ENCODE measurements around the gene PAX8. TPM values are rescaled to one million over a fixed set of nuclear protein-coding genes. Genes with fewer than 3 reads are reported as not detected.

Gene PAX8
- total RNA-seq, 1 experiment from 2014 or later = 0.08 TPM

DNA sequence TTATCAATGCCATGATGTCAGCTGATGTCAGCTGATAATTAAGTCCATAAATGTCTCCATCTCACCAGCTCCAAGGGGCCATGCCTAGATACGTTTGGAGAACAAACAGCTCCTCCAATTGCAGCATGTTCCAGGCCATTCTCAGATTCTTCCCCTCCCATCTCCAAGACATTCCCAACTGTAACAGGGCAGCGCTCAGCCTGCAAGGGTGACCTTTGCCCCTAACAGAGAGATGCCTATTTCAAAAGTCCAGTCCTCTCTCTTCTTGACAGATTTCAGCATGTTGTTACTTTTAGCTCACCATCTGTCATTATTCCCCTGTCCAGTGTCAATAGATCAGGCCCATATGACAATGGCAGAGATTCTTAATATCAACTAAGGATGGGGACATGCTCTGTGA lies 95.0 kb downstream of the PAX8 start:
- DNase-seq (ENCODE audit: low spot score) = no peak

DNA sequence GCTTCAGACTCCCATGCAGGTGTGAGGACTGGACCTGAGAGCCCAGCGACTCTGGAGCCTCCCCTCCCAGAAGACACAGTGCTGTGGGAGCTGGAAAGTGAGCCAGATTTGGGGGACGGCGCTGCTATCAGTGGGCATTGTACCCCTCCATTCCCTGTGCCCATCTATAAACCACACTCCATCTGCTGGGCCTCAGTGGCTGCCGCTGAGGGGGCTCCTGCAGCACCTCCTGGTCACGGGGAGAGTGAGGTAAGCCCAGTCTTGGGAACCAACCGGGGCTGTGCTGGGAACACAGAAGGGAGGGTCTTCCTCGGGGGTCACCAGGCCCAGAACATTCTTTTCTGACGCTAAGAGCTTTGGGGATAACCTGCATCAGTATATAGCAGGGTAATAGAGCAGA lies 95.5 kb downstream of the PAX8 start:
- DNase-seq (ENCODE audit: low spot score) = no peak

- no peak for DNase-seq (ENCODE audit: low spot score)
Measured at GRCh38 chr2:113182471-113183260, 96.1 kb downstream of the PAX8 start.

DNA sequence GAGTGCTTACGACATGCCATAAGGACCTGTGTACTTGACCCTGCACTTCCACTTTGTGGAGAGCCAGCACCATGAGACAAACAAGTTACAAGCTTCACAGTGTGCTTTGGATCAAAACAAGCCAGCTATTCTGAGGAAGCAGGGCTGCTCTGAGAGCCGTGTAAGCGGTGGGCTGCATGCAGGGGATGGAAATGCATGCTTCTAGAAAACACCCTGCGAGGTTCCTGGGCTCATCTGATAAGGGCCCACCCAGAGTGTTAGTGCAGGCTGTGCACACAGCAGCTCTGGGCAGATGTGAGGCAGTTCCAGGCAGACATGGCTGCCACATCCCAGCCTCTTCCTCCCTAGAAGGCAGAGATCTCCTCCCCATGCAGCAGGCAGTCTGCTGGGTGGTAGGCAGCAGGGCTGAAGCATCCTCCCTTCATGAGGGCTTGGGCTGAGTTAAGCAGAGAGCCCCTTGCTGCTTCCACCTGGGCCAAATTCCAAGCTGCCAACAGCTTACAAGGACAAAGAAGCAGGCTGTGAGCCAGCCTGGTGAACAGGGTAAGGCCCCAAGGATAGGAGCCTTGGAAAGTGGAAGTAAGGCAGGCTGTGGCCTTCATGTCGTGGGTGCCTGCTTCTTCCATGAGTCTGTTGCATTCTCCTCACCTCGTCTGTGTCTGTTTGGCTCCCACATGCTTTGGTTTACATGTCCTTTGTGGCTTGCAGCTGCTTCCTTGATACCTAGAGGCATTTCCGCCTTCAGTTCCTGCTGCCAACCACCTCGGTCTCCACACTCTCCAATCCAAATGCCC lies 97.3 kb downstream of the PAX8 start:
- no peak for DNase-seq (ENCODE audit: low spot score)

DNA sequence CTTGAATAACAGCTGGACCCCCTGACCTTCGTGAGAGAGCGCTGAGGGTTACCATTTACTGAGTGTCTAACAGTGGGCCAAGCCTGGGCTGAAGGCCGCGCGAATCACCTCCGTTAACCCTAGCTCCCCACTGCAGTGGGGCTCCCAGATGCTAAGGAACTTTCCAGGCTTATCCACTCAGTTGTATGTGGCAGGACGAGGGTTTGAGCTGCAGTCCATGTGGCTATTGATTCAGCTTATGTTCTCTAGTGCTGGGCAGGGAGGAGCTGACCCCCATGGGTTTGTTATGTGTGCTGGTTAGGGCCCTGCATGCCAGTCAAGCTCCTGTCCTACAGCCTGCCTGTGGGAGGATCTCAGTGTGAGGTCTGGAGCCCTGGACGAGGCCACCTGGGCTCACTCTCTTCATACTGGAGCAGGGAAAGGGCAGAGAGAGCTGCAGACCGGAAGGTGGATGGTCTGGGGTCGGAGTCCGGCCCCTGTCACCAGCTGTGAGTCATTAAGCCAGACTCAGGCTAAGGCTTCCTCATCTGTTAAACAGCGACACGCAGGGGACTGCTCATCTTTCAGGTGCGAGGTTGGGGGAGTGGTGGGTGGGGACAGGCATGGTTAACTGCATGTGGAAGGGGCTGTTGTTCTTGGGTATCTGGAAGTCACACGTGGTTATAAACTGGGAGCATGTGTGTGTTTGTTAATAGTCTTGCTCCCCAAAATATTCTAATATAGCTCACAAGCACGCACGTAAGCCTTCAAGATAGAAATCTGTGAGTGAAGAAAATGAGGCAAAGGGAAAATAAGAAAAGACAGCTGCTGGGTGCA lies 98.4 kb downstream of the PAX8 start:
- DNase-seq (ENCODE audit: low spot score) = no peak

- DNase-seq (ENCODE audit: low spot score) = no peak
Measured at GRCh38 chr2:113179446-113180045, 99.2 kb downstream of the PAX8 start.

DNA sequence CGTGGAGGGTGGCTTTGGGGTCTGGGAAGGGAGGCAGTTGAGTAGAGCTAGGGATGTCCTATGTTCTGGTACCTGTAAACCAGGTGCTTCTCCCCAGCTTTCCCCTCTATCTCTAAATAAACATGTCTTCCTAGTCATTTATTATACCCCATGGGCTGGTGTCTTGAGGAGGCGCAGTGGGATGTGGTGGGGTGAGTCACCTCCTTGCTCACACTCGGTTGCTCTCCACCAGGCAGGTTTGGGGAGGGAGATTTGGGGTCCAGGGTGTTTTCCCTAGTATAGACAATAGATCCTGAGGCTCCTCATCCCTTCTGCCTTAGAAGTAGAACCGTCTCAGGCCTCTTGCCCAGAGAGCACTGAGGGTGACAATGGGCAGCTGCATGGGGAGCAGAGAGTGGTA lies 99.8 kb downstream of the PAX8 start:
- DNase-seq (ENCODE audit: low spot score) = no peak

- no peak for DNase-seq (ENCODE audit: low spot score)
Measured at GRCh38 chr2:113178069-113178746, 100.5 kb downstream of the PAX8 start.

DNA sequence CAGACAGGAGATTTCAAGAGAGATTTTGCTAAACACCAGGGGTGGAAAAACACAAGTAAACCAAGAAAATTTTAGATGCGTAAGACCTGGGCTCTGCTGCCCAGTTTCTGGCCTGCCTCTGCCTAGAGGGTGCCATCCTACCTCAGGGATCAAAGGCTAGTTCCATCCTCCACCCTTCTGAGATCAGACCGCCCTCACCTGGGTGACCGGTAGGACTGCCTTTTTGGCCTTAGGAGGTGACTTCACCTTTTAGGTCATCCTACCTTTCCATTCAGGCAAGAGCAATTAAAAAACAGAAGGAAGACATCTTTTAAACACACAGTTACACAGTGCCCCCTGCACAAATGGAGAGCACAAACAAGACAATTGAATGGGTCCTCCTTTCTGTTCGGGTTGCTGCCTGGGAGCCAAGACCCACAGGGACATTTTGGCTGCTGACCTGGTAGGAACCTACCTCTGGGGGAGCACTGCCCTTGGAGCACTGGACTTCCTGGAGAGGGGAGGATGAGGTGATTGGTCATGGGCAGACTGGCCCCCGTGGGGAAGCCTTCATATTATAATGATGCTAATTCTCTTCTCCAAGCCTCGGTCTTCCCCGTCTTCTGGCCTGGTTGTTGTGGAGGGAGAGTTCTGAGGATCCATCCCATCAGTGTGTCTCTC lies 101.9 kb downstream of the PAX8 start:
- no peak for DNase-seq (ENCODE audit: low spot score)

DNA sequence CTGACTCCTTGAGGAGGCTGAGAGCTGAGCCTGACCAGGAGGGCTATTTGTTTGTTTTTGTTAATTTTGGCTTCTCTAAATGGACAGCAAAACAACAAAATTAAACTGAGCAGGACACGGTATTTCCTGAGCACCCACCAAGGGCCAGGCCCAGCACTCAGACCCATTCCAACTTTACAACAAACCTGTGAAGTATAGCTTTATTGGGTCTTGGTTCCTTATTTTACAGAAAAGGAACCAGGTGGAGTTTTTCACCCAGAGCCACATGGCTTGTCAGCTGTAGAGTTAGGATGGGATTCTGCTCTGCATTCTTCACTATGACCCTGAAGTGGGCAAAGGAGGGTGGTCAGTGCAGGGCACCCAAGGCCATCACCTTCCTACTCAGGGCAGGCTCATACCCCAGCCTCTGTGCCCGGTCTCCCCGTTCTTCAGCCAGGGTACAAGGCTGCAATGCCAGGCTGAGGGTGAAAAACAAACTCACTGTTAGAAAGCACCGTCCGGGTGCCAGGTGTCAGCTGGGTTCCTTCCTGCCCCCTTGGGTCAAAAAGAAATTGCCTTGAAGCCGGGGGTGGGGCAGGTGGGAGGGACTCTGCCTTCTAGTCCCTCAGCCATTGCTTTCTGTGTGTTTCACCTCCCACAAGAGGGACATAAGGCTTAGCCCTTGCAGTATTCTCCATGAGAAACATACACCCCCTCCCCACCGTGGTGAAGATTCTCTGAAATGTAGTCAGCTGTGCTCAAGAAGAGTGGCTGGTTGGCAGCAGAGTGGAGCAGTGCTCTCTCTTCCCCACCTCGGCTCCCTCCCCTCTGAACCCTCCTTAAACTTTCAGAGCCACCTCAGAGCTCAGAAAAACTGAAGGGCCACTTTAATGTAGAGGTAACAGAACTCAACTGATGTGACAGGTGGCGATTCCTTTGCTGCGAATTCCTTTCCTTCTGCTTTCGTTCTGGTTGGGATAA lies 102.7 kb downstream of the PAX8 start:
- no peak for DNase-seq (ENCODE audit: low spot score)

DNA sequence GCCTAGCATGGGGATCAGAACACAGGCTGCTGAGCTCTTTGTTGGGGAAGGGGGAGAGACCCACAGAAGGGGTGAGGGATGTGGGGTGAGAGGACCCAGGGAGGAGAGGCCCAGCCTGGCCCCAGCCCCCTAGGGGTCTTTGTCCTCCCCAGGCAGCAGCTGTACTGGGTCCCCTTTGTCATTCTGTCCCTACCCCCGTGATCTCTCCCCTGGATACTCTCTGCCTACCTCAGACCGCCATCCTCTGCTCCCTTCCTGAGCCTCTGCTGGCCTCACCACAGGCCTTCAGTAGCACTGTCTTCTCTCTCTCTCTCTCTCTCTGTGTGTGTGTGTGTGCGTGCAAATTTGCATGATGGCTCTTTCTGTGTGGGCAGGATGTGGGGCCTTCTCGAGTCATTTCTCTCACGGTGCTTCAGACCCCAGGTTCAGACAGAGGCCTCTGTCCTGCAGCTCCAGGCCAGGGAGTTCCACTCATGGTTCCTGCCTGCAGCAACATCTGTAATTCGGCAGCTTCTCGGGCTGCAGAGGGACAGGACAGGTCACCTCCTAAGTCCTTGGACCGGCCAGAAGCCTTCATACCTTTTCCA lies 103.6 kb downstream of the PAX8 start:
- no peak for DNase-seq (ENCODE audit: low spot score)

DNA sequence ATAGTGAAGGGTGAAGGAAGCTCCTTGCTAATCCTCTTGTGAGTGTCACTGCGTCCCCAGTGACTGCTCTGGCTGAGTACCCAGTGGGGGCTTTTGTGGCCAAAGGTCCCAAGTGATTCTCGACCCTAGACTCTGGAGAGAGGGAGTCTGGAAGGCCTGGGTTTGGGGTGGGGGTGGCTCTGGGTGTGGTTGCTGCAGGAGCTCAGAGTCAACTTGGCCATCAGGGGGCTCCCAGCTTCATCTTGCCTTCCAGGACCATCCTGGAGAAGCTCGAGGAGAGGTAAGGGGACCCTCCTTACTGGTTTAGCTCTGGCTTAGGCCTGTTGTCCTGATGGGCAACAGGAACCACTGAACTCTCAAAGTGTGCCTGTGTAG lies 104.4 kb downstream of the PAX8 start:
- DNase-seq (ENCODE audit: low spot score) = no peak

- DNase-seq (ENCODE audit: low spot score) = no peak
Measured at GRCh38 chr2:113173542-113174375, 105.0 kb downstream of the PAX8 start, which contains the start of gene PSD4. Gene PSD4, plus strand, starts transcription at chr2:113173971. Its CDS starts 8,486 bp downstream, at chr2:113182457.

GRCh38 chr2:113172721-113173541 lies 105.8 kb downstream of the PAX8 start:
- DNase-seq (ENCODE audit: low spot score) = no peak

GRCh38 chr2:113171334-113172075 lies 107.2 kb downstream of the PAX8 start:
- no peak for DNase-seq (ENCODE audit: low spot score)

DNA sequence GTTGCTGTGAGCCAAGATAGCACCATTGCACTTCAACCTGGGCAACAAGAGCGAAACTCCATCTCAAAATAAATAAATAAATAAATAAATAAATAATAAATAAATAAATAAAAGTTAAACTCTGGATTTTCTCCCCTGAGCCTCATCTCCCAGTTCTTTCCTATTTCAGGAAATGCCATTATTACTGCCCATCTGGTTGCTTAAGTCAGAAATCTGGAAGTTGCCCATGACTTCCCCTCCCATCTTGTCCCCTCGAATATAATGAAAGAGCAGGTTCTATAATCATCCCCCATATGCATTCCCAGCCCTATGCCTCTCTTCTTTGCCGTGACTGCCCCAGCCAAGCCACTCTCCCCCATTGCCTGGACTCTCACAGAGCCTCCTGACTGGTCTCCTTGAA lies 109.1 kb downstream of the PAX8 start:
- no peak for DNase-seq (ENCODE audit: low spot score)

All from H4 (cell line).